K562 (cell line): Measurements from ENCODE around the gene ALOX5. TPM values are rescaled to one million over a fixed set of nuclear protein-coding genes. Genes with fewer than 3 reads are reported as not detected.

Experiments
- BDP1 ChIP-seq: IDR thresholded peaks from 3 replicates; pipeline ENCODE4 v1.6.1; 2011; ENCODE audit not compliant: insufficient read length, insufficient read depth
- CREM ChIP-seq: IDR thresholded peaks from 2 replicates; pipeline ENCODE4 v1.6.1; 2014; ENCODE audit warnings: antibody characterized with exemption, low read depth
- EP400 ChIP-seq: fragments of 450-650 bp; IDR thresholded peaks from 2 replicates; pipeline ENCODE4 v1.6.1; 2017; ENCODE audit warnings: antibody characterized with exemption, mild to moderate bottlenecking, moderate library complexity
- FOXK1 ChIP-seq: sonication (generic); formaldehyde crosslinking; IDR thresholded peaks from 2 replicates; pipeline ENCODE4 v1.8.0; 2022; ENCODE audit warnings: missing genetic modification reagents, mild to moderate bottlenecking, borderline replicate concordance
- MYNN ChIP-seq, 2 experiments: sonication (generic); formaldehyde crosslinking in 1 of 2; IDR thresholded peaks; 2 replicates each; pipeline versions ENCODE4 v1.5.0 to v1.6.1; 2016 to 2020; ENCODE audit warnings: antibody characterized with exemption in 1 of 2, missing genetic modification reagents in 1 of 2
- RBFOX2 ChIP-seq: fragments of 200-400 bp; formaldehyde crosslinking; IDR thresholded peaks from 2 replicates; pipeline ENCODE4 v1.6.1; 2017; ENCODE audit warnings: low read depth, mild to moderate bottlenecking, low read length, moderate library complexity
- RERE ChIP-seq: sonication (generic); formaldehyde crosslinking; IDR thresholded peaks from 2 replicates; pipeline ENCODE4 v1.8.0; 2023; ENCODE audit warnings: missing genetic modification reagents, mild to moderate bottlenecking, borderline replicate concordance
- REST ChIP-seq, 2 experiments: fragments of 450-650 bp; formaldehyde crosslinking in 1 of 2; IDR thresholded peaks; 2 replicates each; pipeline versions ENCODE4 v1.4.0 to v1.6.1; 2014 to 2020; ENCODE audit warnings: mild to moderate bottlenecking in 2 of 2, borderline replicate concordance in 1 of 2, low read depth in 1 of 2
- ZBTB2 ChIP-seq: fragments of 450-650 bp; IDR thresholded peaks from 2 replicates; pipeline ENCODE4 v1.6.1; 2016; ENCODE audit warnings: antibody characterized with exemption
- ZC3H8 ChIP-seq: fragments of 450-650 bp; IDR thresholded peaks from 2 replicates; pipeline ENCODE4 v1.6.1; 2017
- ZNF197 ChIP-seq: fragments of 200-800 bp; sonication (Bioruptor generic); IDR thresholded peaks from 2 replicates; pipeline ENCODE4 v1.6.1; 2016; ENCODE audit warnings: low read depth, missing genetic modification characterization, missing compliant biosample characterization
- ZNF384 ChIP-seq: IDR thresholded peaks from 2 replicates; pipeline ENCODE4 v1.6.1; 2012; ENCODE audit warnings: low read depth, low read length, improper control_type of control experiment
- ZNF717 ChIP-seq: fragments of 250-450 bp; sonication (Bioruptor Pico); IDR thresholded peaks from 2 replicates; pipeline ENCODE4 v1.5.0; 2021
- polyA plus RNA-seq, 8 experiments: library from polyadenylated mRNA; depleted of rRNA in 4 of 8; stranded (reverse) in 5 of 8; unstranded in 3 of 8; fragments of >200 nt; fragmentation: Nextera tagmentation in 2 of 8; fragmentation: Illumina TruSeq in 1 of 8; extraction: Ambion mirVana in 2 of 8; extraction: Trizol in 1 of 8; gene quantifications; 2 replicates each; pipeline versions ENCODE4 v1.2.1 to v1.2.3, GENCODE V29; 2011 to 2014; ENCODE audit warnings: inconsistent platforms in 1 of 8, missing spikeins in 1 of 8
- total RNA-seq, 7 experiments: library from RNA; depleted of rRNA in 6 of 7; stranded (reverse); fragments of >200 nt in 6 of 7; fragmentation: Illumina TruSeq in 2 of 7; extraction: Trizol in 2 of 7; gene quantifications; 2 replicates each; pipeline versions ENCODE4 v1.2.1 to v1.2.3, GENCODE V29; 2011 to 2021; ENCODE audit warnings: low replicate concordance in 1 of 7

Gene ALOX5
- total and polyA plus RNA-seq, 9 of the 15 experiments (the other 6 are each of a cell fraction or from before 2014, with no cell fraction given): 0.10 to 2.4 (median 1.4) TPM

- peak; percentile 95 for TF ChIP-seq REST (IDR thresholded peaks at IDR 0.05; ENCODE audit: borderline replicate concordance)
- no peak for TF ChIP-seq REST (CRISPR knock-in tag; IDR thresholded peaks at IDR 0.05; ENCODE audit: low read depth)
- no peak for TF ChIP-seq RERE
- no peak for TF ChIP-seq ZNF717 (CRISPR knock-in tag)
- peak; percentile 46; the same call in 1 of the 2 replicates for TF ChIP-seq CREM
- peak; percentile 52; the same call in 1 of the 2 replicates for TF ChIP-seq ZNF384
- no peak for TF ChIP-seq ZC3H8
- TF ChIP-seq RBFOX2: no peak
- TF ChIP-seq FOXK1 (CRISPR knock-in tag): no peak
- 0 out of 2 replicates have a peak, but pooled peaks have one; percentile 15 for TF ChIP-seq EP400
- TF ChIP-seq ZBTB2: no peak
- TF ChIP-seq BDP1: no peak
- 0 out of 2 replicates have a peak, but pooled peaks have one; percentile 32 for TF ChIP-seq ZNF197 (CRISPR knock-in tag)
- 0 out of 2 replicates have a peak, but pooled peaks have one; percentile 51 for TF ChIP-seq MYNN (IDR thresholded peaks at IDR 0.05)
- TF ChIP-seq MYNN (CRISPR knock-in tag; IDR thresholded peaks at IDR 0.05): no peak
Measured at GRCh38 chr10:45464958-45465567, 91.0 kb downstream of the ALOX5 start (continued).
